Measurements from ENCODE around the gene LSR. TPM values are rescaled to one million over a fixed set of nuclear protein-coding genes. Genes with fewer than 3 reads are reported as not detected.

Gene LSR
- total RNA-seq, 1 donor from 2014 or later: 147 TPM

GRCh38 chr19:35269438-35270117 is 20.8 kb downstream of the LSR start:
- TF ChIP-seq CTCF (IDR thresholded peaks at IDR 0.05; ENCODE audit: insufficient read depth, low read length, poor library complexity, severe bottlenecking): peak; percentile 38
- Histone ChIP-seq H3K27me3 (ENCODE audit: control insufficient read depth, insufficient read depth, low read length) (no peaks in the 10 kb centered on the region), H3K4me3 (ENCODE audit: low read depth, low read length) (peak overlapping the region; percentile 62), H3K36me3 (ENCODE audit: control insufficient read depth, insufficient read depth, low read length) (peaks cover 3% of the 10 kb centered on the region)
- peak; percentile 37 for DNase-seq (ENCODE audit: low read depth)

GRCh38 chr19:35270381-35270811 is 21.6 kb downstream of the LSR start:
- TF ChIP-seq CTCF (IDR thresholded peaks at IDR 0.05; ENCODE audit: insufficient read depth, low read length, poor library complexity, severe bottlenecking): no peak
- DNase-seq (ENCODE audit: low read depth): no peak
- Histone ChIP-seq H3K36me3 (ENCODE audit: control insufficient read depth, insufficient read depth, low read length) (peaks cover 3% of the 10 kb centered on the region), H3K4me3 (ENCODE audit: low read depth, low read length) (no peak overlapping the region), H3K27me3 (ENCODE audit: control insufficient read depth, insufficient read depth, low read length) (no peaks in the 10 kb centered on the region)

GRCh38 chr19:35271546-35271945 is 22.7 kb downstream of the LSR start:
- peaks cover 3% of the 10 kb centered on the region for H3K36me3 ChIP-seq (ENCODE audit: control insufficient read depth, insufficient read depth, low read length)
- H3K27me3 ChIP-seq (ENCODE audit: control insufficient read depth, insufficient read depth, low read length): no peaks in the 10 kb centered on the region
- H3K4me3 ChIP-seq (ENCODE audit: low read depth, low read length): no peak overlapping the region
- TF ChIP-seq CTCF (IDR thresholded peaks at IDR 0.05; ENCODE audit: insufficient read depth, low read length, poor library complexity, severe bottlenecking): no peak
- DNase-seq (ENCODE audit: low read depth): no peak

- no peak for TF ChIP-seq CTCF (IDR thresholded peaks at IDR 0.05; ENCODE audit: insufficient read depth, low read length, poor library complexity, severe bottlenecking)
- H3K4me3 ChIP-seq (ENCODE audit: low read depth, low read length): no peak overlapping the region
- peaks cover 3% of the 10 kb centered on the region for H3K36me3 ChIP-seq (ENCODE audit: control insufficient read depth, insufficient read depth, low read length)
- no peak for DNase-seq (ENCODE audit: low read depth)
- H3K27me3 ChIP-seq (ENCODE audit: control insufficient read depth, insufficient read depth, low read length): no peaks in the 10 kb centered on the region
Observed at GRCh38 chr19:35272122-35272719, 23.4 kb downstream of the LSR start.

- no peak overlapping the region for H3K4me3 ChIP-seq (ENCODE audit: low read depth, low read length)
- no peak for DNase-seq (ENCODE audit: low read depth)
- H3K36me3 ChIP-seq (ENCODE audit: control insufficient read depth, insufficient read depth, low read length): peaks cover 3% of the 10 kb centered on the region
- H3K27me3 ChIP-seq (ENCODE audit: control insufficient read depth, insufficient read depth, low read length): no peaks in the 10 kb centered on the region
- no peak for TF ChIP-seq CTCF (IDR thresholded peaks at IDR 0.05; ENCODE audit: insufficient read depth, low read length, poor library complexity, severe bottlenecking)
Observed at GRCh38 chr19:35272954-35273649, 24.3 kb downstream of the LSR start.
